Measurements from ENCODE around the gene SNX15. TPM values are rescaled to one million over a fixed set of nuclear protein-coding genes. Genes with fewer than 3 reads are reported as not detected.
A peak's percentile ranks its signal among the peaks of the same experiment; 100 is the strongest.
"Not testable (repeated sequence)": the region's sequence is repeated elsewhere in the genome, so short reads cannot be mapped to it uniquely, and the experiment has no call there.

SNX15 gene
- 10 to 100 TPM; 16.9 to 28.1 (median 27.1) TPM for total RNA-seq
- total RNA-seq (2013) = 16.0 TPM

- WGBS (ENCODE audit: insufficient coverage) = 3% methylated on average over 49 of the region's 51 CpGs
- intact Hi-C loops (cut with micrococcal nuclease) = loop anchor here (1.0 to 5.0 kb wide), 4 partner anchors 14 to 110 kb away; partner anchors contain the start of genes ATG2A, SAC3D1 and TM7SF2
- no peaks in the 10 kb centered on the region for H3K36me3 Mint-ChIP-seq
Measured at GRCh38 chr11:65027213-65028067, at the start of gene SNX15. Gene SNX15, plus strand, starts transcription at chr11:65027439. Its CDS starts 99 bp downstream, at chr11:65027538.

DNA sequence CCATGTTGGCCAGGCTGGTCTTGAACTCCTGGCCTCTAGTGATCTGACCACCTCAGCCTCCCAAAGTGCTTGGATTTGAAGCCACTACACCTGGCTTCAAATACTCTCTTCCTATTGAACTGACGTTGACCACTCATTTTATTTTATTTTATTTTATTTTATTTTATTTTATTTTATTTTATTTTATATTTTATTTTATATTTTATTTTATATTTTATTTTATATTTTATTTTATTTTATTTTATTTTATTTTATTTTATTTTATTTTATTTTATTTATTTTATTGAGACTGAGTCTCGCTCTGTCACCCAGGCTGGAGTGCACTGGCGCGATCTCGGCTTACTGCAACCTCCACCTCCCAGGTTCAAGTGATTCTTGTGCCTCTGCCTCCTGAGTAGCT is 43.9 kb upstream of the SNX15 start:
- H3K9me3 Mint-ChIP-seq; H3K27me3 Mint-ChIP-seq (ENCODE audit: low read depth in 2 of 2); H3K4me1 Mint-ChIP-seq; DNase-seq; H3K27ac Mint-ChIP-seq; H3K36me3 ChIP-seq (ENCODE audit: control insufficient read depth, insufficient read depth, low read length); ATAC-seq; H3K27ac ChIP-seq (ENCODE audit: low read length); H3K4me3 Mint-ChIP-seq; H3K36me3 Mint-ChIP-seq; intact Hi-C loops (cut with micrococcal nuclease); H3K4me1 ChIP-seq (ENCODE audit: control insufficient read depth, insufficient read depth, low read length); H3K9me3 ChIP-seq (ENCODE audit: control insufficient read depth, insufficient read depth, low read length); H3K4me3 ChIP-seq (ENCODE audit: low read length); H3K27me3 ChIP-seq (ENCODE audit: control insufficient read depth, insufficient read depth, low read length): not testable (repeated sequence)
- WGBS (ENCODE audit: insufficient coverage) = 83% methylated on average over 3 of the region's 5 CpGs

More at GRCh38 chr11:65027213-65028067, at the start of gene SNX15:
- Histone ChIP-seq H3K27me3 (ENCODE audit: control insufficient read depth, insufficient read depth, low read length) (no peaks in the 10 kb centered on the region), H3K9me3 (ENCODE audit: control insufficient read depth, insufficient read depth, low read length) (no peaks in the 10 kb centered on the region), H3K36me3 (ENCODE audit: control insufficient read depth, insufficient read depth, low read length) (peaks cover 6% of the 10 kb centered on the region), H3K4me3 (ENCODE audit: low read length) (peak within 1 kb of the TSS; percentile 44), H3K27ac (ENCODE audit: low read length) (peak within 1 kb of the TSS; percentile 67), H3K4me1 (ENCODE audit: control insufficient read depth, insufficient read depth, low read length) (peaks cover 15% of the 10 kb centered on the region)
- H3K27me3 Mint-ChIP-seq (ENCODE audit: low read depth in 2 of 2) = no peaks in the 10 kb centered on the region
- ATAC-seq (peak; percentile 93 to 98 (median 95)), DNase-seq (peak; percentile 80 to 96)
- peaks cover 14 to 24% of the 10 kb centered on the region in 2 donors for H3K4me1 Mint-ChIP-seq
- TF ChIP-seq CTCF (IDR thresholded peaks at IDR 0.05) = peak; percentile 79
- no peaks in the 10 kb centered on the region for H3K9me3 Mint-ChIP-seq
- peak within 1 kb of the TSS; percentile 87 for H3K4me3 Mint-ChIP-seq
- H3K27ac Mint-ChIP-seq = peak within 1 kb of the TSS; percentile 78 to 84

GRCh38 chr11:64987998-64988854 is 39.0 kb upstream of the SNX15 start:
- no peaks in the 10 kb centered on the region for H3K9me3 Mint-ChIP-seq
- no peaks in the 10 kb centered on the region for H3K36me3 Mint-ChIP-seq

More at GRCh38 chr11:64987998-64988854, 39.0 kb upstream of the SNX15 start:
- H3K27ac ChIP-seq (ENCODE audit: low read length) = no peak overlapping the region
- DNase-seq (no peak), ATAC-seq (no peak)
- H3K4me3 ChIP-seq (ENCODE audit: low read length) = no peak overlapping the region
- Mint-ChIP-seq H3K4me3 (no peak overlapping the region), H3K4me1 (peaks cover 11 to 20% of the 10 kb centered on the region in 2 donors), H3K27me3 (ENCODE audit: low read depth in 2 of 2) (peaks cover 0 to 3% of the 10 kb centered on the region in 2 donors), H3K27ac (no peak overlapping the region)
- no peaks in the 10 kb centered on the region for H3K36me3 ChIP-seq (ENCODE audit: control insufficient read depth, insufficient read depth, low read length)
- no peaks in the 10 kb centered on the region for H3K27me3 ChIP-seq (ENCODE audit: control insufficient read depth, insufficient read depth, low read length)
- peaks cover 21% of the 10 kb centered on the region for H3K4me1 ChIP-seq (ENCODE audit: control insufficient read depth, insufficient read depth, low read length)
- WGBS (ENCODE audit: insufficient coverage) = 88% methylated on average over 6 of the region's 6 CpGs
- intact Hi-C loops (cut with micrococcal nuclease) = no loop called here
- H3K9me3 ChIP-seq (ENCODE audit: control insufficient read depth, insufficient read depth, low read length) = no peaks in the 10 kb centered on the region
- TF ChIP-seq CTCF (IDR thresholded peaks at IDR 0.05) = no peak

Measured in natural killer cell (primary cell).